ENCODE measurements around the gene PUM1. TPM values are rescaled to one million over a fixed set of nuclear protein-coding genes. Genes with fewer than 3 reads are reported as not detected.

The PUM1 gene
- total and polyA plus RNA-seq, 2 donors (not counting 3 experiments of a cell fraction or from before 2014, with no cell fraction given), result 94.7 to 124 TPM

DNA sequence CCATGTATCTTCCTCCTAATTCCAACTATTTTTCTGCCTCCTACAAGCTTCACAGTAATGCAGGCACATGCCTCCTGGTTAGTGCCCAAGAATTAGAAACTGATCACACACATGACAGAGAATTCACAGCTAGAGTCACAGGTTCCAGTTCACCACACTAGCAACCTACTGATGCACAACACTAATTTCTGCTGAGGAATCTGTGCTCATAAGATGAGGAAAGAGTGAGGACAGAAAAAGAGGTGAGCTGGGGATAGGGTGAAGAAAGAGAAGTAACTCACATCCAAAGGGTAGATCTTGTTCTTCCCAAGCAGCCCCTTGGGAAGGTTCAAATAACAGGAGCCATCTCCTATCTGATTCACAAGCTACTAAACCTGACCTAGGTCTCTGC, 61.3 kb downstream of the PUM1 start:
- dilution Hi-C loops (cut with MboI; ENCODE audit: extremely low pct_ligation_motif_present, low sequenced_read_pairs), result no loop called here
- Histone ChIP-seq H3K4me3 (replicated peaks in 1 of 3; ENCODE audit: insufficient read depth in 1 of 3, low read depth in 1 of 3, low read length in 3 of 3) (no peak overlapping the region), H3K4me2 (ENCODE audit: insufficient read depth, low read length) (no peak overlapping the region), H4K20me1 (replicated peaks; ENCODE audit: control insufficient read depth, extremely low read depth, insufficient read depth, low read length) (peaks cover 10% of the 10 kb centered on the region), H3K9ac (replicated peaks; ENCODE audit: extremely low read depth, insufficient read depth, low read length) (no peak overlapping the region), H3K27me3 (ENCODE audit: control insufficient read depth in 2 of 2, insufficient read depth in 2 of 2, low read length in 2 of 2) (no peaks in the 10 kb centered on the region), H3K4me1 (ENCODE audit: control insufficient read depth, extremely low read depth, insufficient read depth, low read length) (peaks cover 19% of the 10 kb centered on the region), H3K36me3 (ENCODE audit: control insufficient read depth in 2 of 2, extremely low read depth in 1 of 2, insufficient read depth in 2 of 2, low read length in 2 of 2) (peaks cover 6 to 13% of the 10 kb centered on the region in 2 experiments), H3K9me1 (replicated peaks; ENCODE audit: control insufficient read depth, extremely low read depth, insufficient read depth, low read length) (no peaks in the 10 kb centered on the region), H3K9me3 (replicated peaks; ENCODE audit: control insufficient read depth, insufficient read depth, low read length) (no peaks in the 10 kb centered on the region), H3K79me2 (ENCODE audit: control insufficient read depth, insufficient read depth, low read length) (peaks cover 87% of the 10 kb centered on the region), H2AFZ (ENCODE audit: low read depth, low read length) (no peak overlapping the region), H3K27ac (ENCODE audit: insufficient read depth, low read depth, low read length) (no peak overlapping the region)
- intact Hi-C loops (cut with micrococcal nuclease), result no loop called here
- TF ChIP-seq JUN (IDR thresholded peaks at IDR 0.05; ENCODE audit: borderline replicate concordance, insufficient read depth, insufficient read length, low read depth) (no peak), POLR2AphosphoS5 (IDR thresholded peaks at IDR 0.05; ENCODE audit: insufficient read depth, low read depth, low read length) (no peak), GATA2 (IDR thresholded peaks at IDR 0.05; ENCODE audit: insufficient read depth, insufficient read length, low read depth, low read length) (no peak)
- TF ChIP-seq, protein P1, sequence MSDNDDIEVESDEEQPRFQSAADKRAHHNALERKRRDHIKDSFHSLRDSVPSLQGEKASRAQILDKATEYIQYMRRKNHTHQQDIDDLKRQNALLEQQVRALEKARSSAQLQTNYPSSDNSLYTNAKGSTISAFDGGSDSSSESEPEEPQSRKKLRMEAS (IDR thresholded peaks at IDR 0.05; ENCODE audit: insufficient read depth, insufficient read length), result no peak
- DNase-seq (ENCODE audit: low read depth, low spot score) (no peak), FAIRE-seq (no peak)
- CTCF ChIA-PET, result interaction anchor here (1.2 to 2.6 kb wide), 3 partner anchors 9 to 23 kb away, joined by 4 to 7 read pairs (median 4); no protein-coding TSS in a partner anchor
- POLR2A ChIA-PET, result no interaction called here
- no TSS peak for BruUV-seq (replicated peaks)

DNA sequence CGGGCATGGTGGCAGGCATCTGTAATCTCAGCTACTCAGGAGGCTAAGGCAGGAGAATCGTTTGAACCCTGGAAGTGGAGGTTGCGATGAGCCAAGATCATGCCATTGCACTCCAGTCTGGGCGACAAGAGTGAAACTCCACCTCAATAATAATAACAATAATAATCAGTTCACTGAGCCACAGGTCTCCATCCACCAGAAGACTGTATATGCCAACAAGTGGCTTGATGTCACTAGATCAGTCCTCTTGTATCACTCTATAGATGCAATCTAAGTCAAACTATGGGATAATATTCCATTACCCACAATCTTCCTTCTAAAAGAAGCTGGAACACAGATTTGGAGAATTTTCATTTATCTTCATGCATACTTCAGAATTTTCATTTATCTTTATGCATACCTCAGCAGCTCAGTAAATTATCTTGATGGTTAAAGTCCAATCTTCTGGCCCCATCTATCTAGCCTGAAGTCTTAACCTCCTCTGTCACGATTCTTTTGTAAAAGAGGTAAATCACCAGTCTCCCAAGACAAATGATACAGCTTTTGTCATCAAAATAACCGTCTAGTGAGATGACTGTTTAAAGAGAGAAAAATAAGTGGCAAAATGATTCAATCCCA, 61.8 kb downstream of the PUM1 start:
- Histone ChIP-seq H3K36me3 (ENCODE audit: control insufficient read depth in 2 of 2, extremely low read depth in 1 of 2, insufficient read depth in 2 of 2, low read length in 2 of 2) (peaks cover 8 to 13% of the 10 kb centered on the region in 2 experiments), H3K27ac (ENCODE audit: insufficient read depth, low read depth, low read length) (no peak overlapping the region), H3K4me2 (ENCODE audit: insufficient read depth, low read length) (no peak overlapping the region), H3K9ac (replicated peaks; ENCODE audit: extremely low read depth, insufficient read depth, low read length) (no peak overlapping the region), H3K4me1 (ENCODE audit: control insufficient read depth, extremely low read depth, insufficient read depth, low read length) (peaks cover 19% of the 10 kb centered on the region), H2AFZ (ENCODE audit: low read depth, low read length) (no peak overlapping the region), H4K20me1 (replicated peaks; ENCODE audit: control insufficient read depth, extremely low read depth, insufficient read depth, low read length) (peaks cover 10% of the 10 kb centered on the region), H3K4me3 (replicated peaks in 1 of 3; ENCODE audit: insufficient read depth in 1 of 3, low read depth in 1 of 3, low read length in 3 of 3) (no peak overlapping the region), H3K79me2 (ENCODE audit: control insufficient read depth, insufficient read depth, low read length) (peaks cover 87% of the 10 kb centered on the region), H3K9me1 (replicated peaks; ENCODE audit: control insufficient read depth, extremely low read depth, insufficient read depth, low read length) (no peaks in the 10 kb centered on the region), H3K9me3 (replicated peaks; ENCODE audit: control insufficient read depth, insufficient read depth, low read length) (no peaks in the 10 kb centered on the region), H3K27me3 (ENCODE audit: control insufficient read depth in 2 of 2, insufficient read depth in 2 of 2, low read length in 2 of 2) (no peaks in the 10 kb centered on the region)
- TF ChIP-seq FOS (IDR thresholded peaks at IDR 0.05; ENCODE audit: borderline replicate concordance, insufficient read depth, low read length), result no peak
- TF ChIP-seq MYC (IDR thresholded peaks at IDR 0.05; ENCODE audit: low read depth, low read length), result no peak
- TF ChIP-seq POLR2AphosphoS5 (IDR thresholded peaks at IDR 0.05; ENCODE audit: insufficient read depth, low read depth, low read length), result no peak
- no peak for TF ChIP-seq GATA2 (IDR thresholded peaks at IDR 0.05; ENCODE audit: insufficient read depth, insufficient read length, low read depth, low read length)
- TF ChIP-seq EZH2 (IDR thresholded peaks at IDR 0.05; ENCODE audit: borderline replicate concordance, low read depth, low read length, severe bottlenecking), result no peak
- TF ChIP-seq, protein P2, sequence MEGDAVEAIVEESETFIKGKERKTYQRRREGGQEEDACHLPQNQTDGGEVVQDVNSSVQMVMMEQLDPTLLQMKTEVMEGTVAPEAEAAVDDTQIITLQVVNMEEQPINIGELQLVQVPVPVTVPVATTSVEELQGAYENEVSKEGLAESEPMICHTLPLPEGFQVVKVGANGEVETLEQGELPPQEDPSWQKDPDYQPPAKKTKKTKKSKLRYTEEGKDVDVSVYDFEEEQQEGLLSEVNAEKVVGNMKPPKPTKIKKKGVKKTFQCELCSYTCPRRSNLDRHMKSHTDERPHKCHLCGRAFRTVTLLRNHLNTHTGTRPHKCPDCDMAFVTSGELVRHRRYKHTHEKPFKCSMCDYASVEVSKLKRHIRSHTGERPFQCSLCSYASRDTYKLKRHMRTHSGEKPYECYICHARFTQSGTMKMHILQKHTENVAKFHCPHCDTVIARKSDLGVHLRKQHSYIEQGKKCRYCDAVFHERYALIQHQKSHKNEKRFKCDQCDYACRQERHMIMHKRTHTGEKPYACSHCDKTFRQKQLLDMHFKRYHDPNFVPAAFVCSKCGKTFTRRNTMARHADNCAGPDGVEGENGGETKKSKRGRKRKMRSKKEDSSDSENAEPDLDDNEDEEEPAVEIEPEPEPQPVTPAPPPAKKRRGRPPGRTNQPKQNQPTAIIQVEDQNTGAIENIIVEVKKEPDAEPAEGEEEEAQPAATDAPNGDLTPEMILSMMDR (IDR thresholded peaks at IDR 0.05; ENCODE audit: extremely low read depth in 1 of 2, insufficient read depth in 1 of 2, low read depth in 1 of 2, low read length in 2 of 2), result no peak
- TF ChIP-seq, protein P1 (IDR thresholded peaks at IDR 0.05; ENCODE audit: insufficient read depth, insufficient read length), result no peak
- no peak for TF ChIP-seq JUN (IDR thresholded peaks at IDR 0.05; ENCODE audit: borderline replicate concordance, insufficient read depth, insufficient read length, low read depth)
- TF ChIP-seq POLR2A (IDR thresholded peaks at IDR 0.05; ENCODE audit: low read depth, low read length), result no peak
- no peak for DNase-seq (ENCODE audit: low read depth, low spot score)
- dilution Hi-C loops (cut with MboI; ENCODE audit: extremely low pct_ligation_motif_present, low sequenced_read_pairs), result no loop called here
- ChIA-PET CTCF (interaction anchor here (1.2 to 2.6 kb wide), 4 partner anchors 9 to 23 kb away, joined by 3 to 7 read pairs (median 4); no protein-coding TSS in a partner anchor), POLR2A (interaction anchor here (1.3 kb wide), 1 partner anchor 23 kb away, joined by 5 read pairs; no protein-coding TSS in a partner anchor)
- BruUV-seq (replicated peaks), result no TSS peak
- intact Hi-C loops (cut with micrococcal nuclease), result no loop called here
- FAIRE-seq, result no peak
